Psoas muscle (tissue), 8 donors: ENCODE data around the gene CDK5RAP1. TPM values are rescaled to one million over a fixed set of nuclear protein-coding genes. Genes with fewer than 3 reads are reported as not detected.

Experiments
- ATAC-seq, 4 donors: fragments of 200-7000 bp; cut with Tn5 transposase; one replicate each; pipeline ENCODE4 v1.9.1; 2020; ENCODE audit warnings: moderate library complexity in 3 of 4, mild to moderate bottlenecking in 2 of 4
- DNase-seq, 2 donors: peaks; one replicate each; pipeline ENCODE4 v3.0.0-alpha.2; 2020
- H3K27ac ChIP-seq: fragments of 200-600 bp; one replicate; pipeline ENCODE4 v1.8.0; 2022
- H3K27me3 ChIP-seq, 3 donors: fragments of 200-600 bp in 1 of 3; one replicate each; pipeline versions ENCODE4 v1.6.1 to v1.8.0; 2013 to 2022; ENCODE audit warnings: low read length in 2 of 3, mild to moderate bottlenecking in 2 of 3, moderate library complexity in 1 of 3; ENCODE audit not compliant: insufficient read depth in 3 of 3
- H3K36me3 ChIP-seq, 2 donors: fragments of 200-600 bp in 1 of 2; one replicate each; pipeline versions ENCODE4 v1.6.1 to v1.8.0; 2013 to 2022; ENCODE audit warnings: low read depth in 1 of 2, mild to moderate bottlenecking in 1 of 2, moderate library complexity in 1 of 2; ENCODE audit not compliant: insufficient read depth in 1 of 2
- H3K4me1 ChIP-seq: fragments of 200-600 bp; one replicate; pipeline ENCODE4 v1.8.0; 2022
- H3K4me3 ChIP-seq: fragments of 200-600 bp; one replicate; pipeline ENCODE4 v1.8.0; 2022; ENCODE audit warnings: mild to moderate bottlenecking
- H3K9me3 ChIP-seq: fragments of 200-600 bp; one replicate; pipeline ENCODE4 v1.8.0; 2022
- WGBS, 3 donors: extraction: QIAGEN DNeasy Blood & Tissue Kit; methylation state at CpG; one replicate each; pipeline versions ENCODE4 v1.1.6 to v1.1.7; 2013; 5-methylcytosine and 5-hydroxymethylcytosine counted together
- intact Hi-C, 2 donors: fragments of 100-400 bp; cut with DNase I; formaldehyde crosslinking; loops; one replicate each; pipeline versions ENCODE4 v1.11.0 to v1.14.2; 2022
- polyA plus RNA-seq, 3 donors: library from polyadenylated mRNA; stranded (reverse); fragments of 200-250 nt; gene quantifications; one replicate each; pipeline ENCODE4 v1.2.3, GENCODE V29; 2013
- total RNA-seq, 4 donors: library from RNA; stranded (reverse); fragmentation: NEBNext Ultra II Directional in 2 of 4; extraction: Animal tissue kit (Norgen Biotek cat#: 25700) in 2 of 4; gene quantifications; one replicate each; pipeline versions ENCODE4 v1.2.1 to v1.2.4, GENCODE V29; 2021 to 2023
- TF ChIP-seq, protein P1 (sequence below): fragments of 200-600 bp; IDR thresholded peaks from one replicate; pipeline ENCODE4 v1.8.0; 2022; ENCODE audit warnings: antibody characterized with exemption
- donor health status: healthy with polysubstance abuse.
- donor health status: DM: no; HTN: no; CAD: no; lungs with moderate emphysema.
- donor health status: Bipolar disorder and iron deficiency.
- donor health status: healthy.
- donor health status: DM: yes; HTN: yes; CAD: no.
- donor health status: DM: no; HTN: no; CAD: no.
- donor health status: DM: no; HTN: no; CAD: no.
- donor health status: DM: yes; HTN: yes; CAD: no.

Gene CDK5RAP1
- total and polyA plus RNA-seq, 7 donors: 14.7 to 43.3 (median 25.8) TPM

- no peaks in the 10 kb centered on the region for H3K27me3 ChIP-seq
- WGBS, 3 donors: 89 to 93% (median 93%) methylated on average over 8 of the region's 8 CpGs
- H3K9me3 ChIP-seq: no peaks in the 10 kb centered on the region
- ATAC-seq (no peak), DNase-seq (no peak)
- no peak overlapping the region for H3K4me3 ChIP-seq
- H3K36me3 ChIP-seq: peaks cover 6 to 91% of the 10 kb centered on the region in 2 donors
- no peaks in the 10 kb centered on the region for H3K4me1 ChIP-seq
- TF ChIP-seq, protein P1, sequence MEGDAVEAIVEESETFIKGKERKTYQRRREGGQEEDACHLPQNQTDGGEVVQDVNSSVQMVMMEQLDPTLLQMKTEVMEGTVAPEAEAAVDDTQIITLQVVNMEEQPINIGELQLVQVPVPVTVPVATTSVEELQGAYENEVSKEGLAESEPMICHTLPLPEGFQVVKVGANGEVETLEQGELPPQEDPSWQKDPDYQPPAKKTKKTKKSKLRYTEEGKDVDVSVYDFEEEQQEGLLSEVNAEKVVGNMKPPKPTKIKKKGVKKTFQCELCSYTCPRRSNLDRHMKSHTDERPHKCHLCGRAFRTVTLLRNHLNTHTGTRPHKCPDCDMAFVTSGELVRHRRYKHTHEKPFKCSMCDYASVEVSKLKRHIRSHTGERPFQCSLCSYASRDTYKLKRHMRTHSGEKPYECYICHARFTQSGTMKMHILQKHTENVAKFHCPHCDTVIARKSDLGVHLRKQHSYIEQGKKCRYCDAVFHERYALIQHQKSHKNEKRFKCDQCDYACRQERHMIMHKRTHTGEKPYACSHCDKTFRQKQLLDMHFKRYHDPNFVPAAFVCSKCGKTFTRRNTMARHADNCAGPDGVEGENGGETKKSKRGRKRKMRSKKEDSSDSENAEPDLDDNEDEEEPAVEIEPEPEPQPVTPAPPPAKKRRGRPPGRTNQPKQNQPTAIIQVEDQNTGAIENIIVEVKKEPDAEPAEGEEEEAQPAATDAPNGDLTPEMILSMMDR: no peak
- H3K27ac ChIP-seq: no peak overlapping the region
- intact Hi-C loops: no loop called here
Observed at GRCh38 chr20:33359399-33360261, 41.7 kb downstream of the CDK5RAP1 start.

GRCh38 chr20:33353013-33353402, 48.3 kb downstream of the CDK5RAP1 start:
- no peaks in the 10 kb centered on the region for H3K9me3 ChIP-seq
- intact Hi-C loops: no loop called here
- WGBS, 3 donors: 84 to 94% (median 92%) methylated on average over 4 of the region's 4 CpGs
- no peaks in the 10 kb centered on the region for H3K27me3 ChIP-seq
- H3K36me3 ChIP-seq: peaks cover 4 to 76% of the 10 kb centered on the region in 2 donors
- no peaks in the 10 kb centered on the region for H3K4me1 ChIP-seq
- DNase-seq: no peak
- H3K27ac ChIP-seq: no peak overlapping the region
- TF ChIP-seq, protein P1: no peak
- H3K4me3 ChIP-seq: no peak overlapping the region
- no peak for ATAC-seq

DNA sequence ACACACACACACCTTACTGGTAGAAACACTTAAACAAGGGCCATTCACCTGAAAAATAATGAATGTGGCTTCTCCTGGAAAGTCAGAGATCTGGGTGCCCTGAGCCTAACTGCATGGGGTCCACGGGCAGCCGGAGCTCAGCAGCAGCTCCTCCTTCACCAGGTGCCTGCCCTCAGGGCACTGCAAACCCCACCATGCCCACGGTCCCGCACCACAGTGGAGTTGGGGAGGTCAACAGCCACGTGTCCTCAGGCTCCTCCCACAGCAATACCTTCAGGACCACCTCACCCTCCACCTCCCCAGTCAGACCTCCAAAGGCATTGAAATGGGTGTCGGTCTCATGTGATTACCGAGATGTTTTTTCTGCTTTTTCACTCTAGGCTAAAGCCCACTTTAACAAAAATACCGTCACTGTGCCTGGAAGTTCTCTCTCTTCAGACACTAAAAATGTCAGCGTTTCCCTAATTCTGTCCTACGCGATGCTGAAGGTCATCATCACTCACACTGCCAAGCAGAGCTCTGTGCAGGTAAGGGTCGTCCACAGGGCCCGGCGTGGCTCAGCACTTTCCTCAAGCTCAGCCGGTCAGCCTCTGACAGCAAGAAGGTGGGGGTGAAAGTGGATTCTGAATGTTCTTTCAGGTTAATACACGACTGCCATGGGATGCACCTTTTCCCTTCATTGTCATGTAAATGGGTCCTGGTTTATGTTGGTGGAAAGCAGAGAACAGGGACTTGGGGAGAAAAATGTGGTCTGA, 48.9 kb downstream of the CDK5RAP1 start:
- no peaks in the 10 kb centered on the region for H3K27me3 ChIP-seq
- WGBS, 3 donors: 79 to 85% (median 85%) methylated on average over 16 of the region's 16 CpGs
- H3K27ac ChIP-seq: no peak overlapping the region
- H3K4me3 ChIP-seq: no peak overlapping the region
- H3K9me3 ChIP-seq: no peaks in the 10 kb centered on the region
- H3K4me1 ChIP-seq: no peaks in the 10 kb centered on the region
- H3K36me3 ChIP-seq: peaks cover 4 to 73% of the 10 kb centered on the region in 2 donors
- intact Hi-C loops: no loop called here
- no peak for DNase-seq
- ATAC-seq: no peak
- TF ChIP-seq, protein P1: no peak

GRCh38 chr20:33351696-33352095, 49.6 kb downstream of the CDK5RAP1 start:
- H3K9me3 ChIP-seq: no peaks in the 10 kb centered on the region
- TF ChIP-seq, protein P1: no peak
- no peak for DNase-seq
- WGBS, 3 donors: 73 to 80% (median 80%) methylated on average over 3 of the region's 3 CpGs
- ATAC-seq: no peak
- no peaks in the 10 kb centered on the region for H3K27me3 ChIP-seq
- H3K4me3 ChIP-seq: no peak overlapping the region
- H3K27ac ChIP-seq: no peak overlapping the region
- H3K36me3 ChIP-seq: peaks cover 4 to 69% of the 10 kb centered on the region in 2 donors
- no peaks in the 10 kb centered on the region for H3K4me1 ChIP-seq
- intact Hi-C loops: no loop called here
